NCI-H2081 (cell line): ENCODE results near the gene CLSTN2.

Experiments used
- DNase-seq, 2 experiments: peaks; one replicate each; lab custom pipeline; 2025; lab: John Stamatoyannopoulos, UW

Gene CLSTN2

DNA sequence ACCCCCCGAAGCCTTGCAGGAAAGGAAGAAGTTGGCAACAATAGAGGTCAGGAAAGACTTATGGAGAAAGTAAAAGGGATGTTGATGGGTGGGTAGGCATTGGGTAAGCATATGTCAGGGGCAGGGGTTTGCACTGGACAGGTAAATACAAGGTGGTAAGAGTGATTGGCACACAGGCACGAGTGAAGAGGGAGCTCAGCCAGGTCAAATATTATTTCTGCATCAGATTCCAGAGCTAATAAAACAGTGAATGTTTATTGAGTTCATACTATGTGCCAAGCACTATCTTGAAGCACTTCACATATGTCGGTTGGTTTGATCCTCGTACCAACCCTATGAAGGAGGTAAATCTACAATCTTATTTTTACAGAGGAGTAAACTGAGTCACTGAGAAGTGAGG lies 6.6 kb downstream of the CLSTN2 start:
- no peak for DNase-seq

DNA sequence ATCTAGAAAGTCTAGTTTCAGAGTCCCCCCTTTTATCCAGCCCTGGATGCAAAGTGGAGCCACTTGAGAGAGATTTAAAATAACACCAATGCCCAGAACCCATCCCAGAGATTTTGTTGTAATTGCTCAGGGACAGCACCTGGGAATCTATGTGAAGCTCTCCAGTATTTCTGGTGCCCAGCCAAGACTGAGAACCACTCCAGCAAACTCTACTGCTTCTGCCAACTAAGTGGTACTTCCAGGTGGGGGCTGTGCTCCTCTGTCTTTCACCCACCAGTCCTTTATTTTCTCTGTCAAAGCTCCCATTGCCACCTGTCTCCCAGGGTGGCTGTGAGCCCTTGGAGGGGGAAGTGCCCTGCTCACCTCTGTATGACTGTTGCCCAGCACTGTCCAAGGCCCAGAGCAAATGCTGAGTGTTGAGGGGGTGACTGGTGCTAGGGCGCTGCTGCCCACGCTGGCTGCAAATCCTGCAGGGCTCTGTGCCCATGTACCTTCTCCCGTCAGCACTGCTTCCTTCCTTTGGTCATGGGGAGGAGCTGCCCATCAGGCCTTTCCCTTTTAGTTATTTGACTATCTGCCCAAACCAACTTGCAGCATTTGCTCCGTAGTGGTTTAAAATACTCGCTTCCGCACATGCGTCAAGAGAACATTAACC lies 9.4 kb downstream of the CLSTN2 start:
- DNase-seq: no peak

DNA sequence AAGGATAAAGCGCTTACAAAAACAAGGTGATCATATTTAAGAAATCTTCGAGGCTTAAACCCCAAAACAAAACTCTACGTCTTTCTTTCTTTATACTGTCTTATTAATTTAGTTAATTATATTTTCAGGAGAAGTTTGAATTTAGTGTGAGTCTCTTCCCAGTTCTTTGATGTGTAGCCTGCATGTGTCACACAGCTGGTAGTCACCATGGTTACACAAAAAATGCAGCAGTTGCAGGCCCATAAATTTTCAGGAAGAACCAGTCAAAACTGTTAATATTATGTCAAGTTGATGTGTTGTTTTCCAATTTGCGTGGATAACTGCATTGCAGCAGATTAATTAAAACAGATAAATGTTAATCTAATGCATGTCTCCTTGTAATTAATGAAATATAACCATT lies 10.4 kb downstream of the CLSTN2 start:
- no peak for DNase-seq

DNA sequence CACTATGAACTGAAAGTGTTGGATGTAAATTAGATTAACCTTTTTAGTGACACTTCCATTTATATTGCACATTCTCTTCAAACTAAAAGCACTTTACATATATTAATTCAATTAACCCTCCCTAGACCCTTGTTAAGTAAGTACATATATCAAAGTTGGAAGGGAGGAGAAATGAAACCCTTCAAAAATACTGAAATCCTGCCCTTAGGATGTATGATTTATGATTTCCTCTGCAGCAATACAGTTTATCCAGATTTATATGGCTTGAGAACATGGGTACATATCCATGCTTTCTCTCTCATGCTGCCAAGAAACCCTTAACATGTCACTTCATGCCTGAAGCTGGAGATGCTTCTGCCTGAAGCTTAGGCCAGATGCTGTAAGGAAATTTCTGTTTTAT lies 11.0 kb downstream of the CLSTN2 start:
- DNase-seq: no peak

DNA sequence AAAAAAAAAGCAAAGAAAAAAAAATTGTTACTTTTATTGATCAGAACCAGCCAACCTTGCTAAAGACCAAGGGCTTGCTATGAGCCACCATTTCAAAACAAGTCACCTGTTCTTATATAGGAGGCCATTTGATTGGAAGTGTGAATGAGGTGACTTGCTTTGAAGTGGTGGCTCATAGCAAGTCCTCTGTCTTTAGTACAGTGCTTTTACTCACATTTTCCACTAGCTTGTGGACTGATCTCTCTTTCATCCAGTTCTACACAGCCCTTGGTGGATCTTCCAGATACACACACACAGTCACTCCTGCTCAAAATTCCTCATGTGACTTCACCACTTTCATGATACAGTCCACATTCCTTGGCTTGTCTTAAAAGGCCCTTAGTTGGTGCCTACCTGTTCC lies 13.5 kb downstream of the CLSTN2 start:
- no peak for DNase-seq

DNA sequence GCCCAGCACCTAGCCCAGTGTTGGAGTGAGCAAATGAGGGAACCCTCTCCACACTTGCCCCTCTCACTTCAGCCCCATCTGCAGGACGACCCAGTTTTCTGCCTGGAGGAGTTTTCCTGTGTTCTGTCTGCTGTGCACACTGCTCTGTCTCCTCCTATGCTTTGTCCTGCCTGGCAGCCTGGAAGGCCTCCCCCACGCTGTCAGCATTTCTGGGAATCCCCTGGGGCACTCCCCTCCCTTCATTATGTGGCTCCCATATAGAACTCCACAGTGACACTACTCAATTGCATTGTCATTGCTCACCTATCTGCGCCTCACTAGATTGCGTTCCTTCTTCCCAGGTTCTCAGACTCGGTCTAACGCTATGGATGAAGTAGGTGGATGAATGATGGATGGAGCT lies 13.9 kb downstream of the CLSTN2 start:
- DNase-seq: no peak

DNA sequence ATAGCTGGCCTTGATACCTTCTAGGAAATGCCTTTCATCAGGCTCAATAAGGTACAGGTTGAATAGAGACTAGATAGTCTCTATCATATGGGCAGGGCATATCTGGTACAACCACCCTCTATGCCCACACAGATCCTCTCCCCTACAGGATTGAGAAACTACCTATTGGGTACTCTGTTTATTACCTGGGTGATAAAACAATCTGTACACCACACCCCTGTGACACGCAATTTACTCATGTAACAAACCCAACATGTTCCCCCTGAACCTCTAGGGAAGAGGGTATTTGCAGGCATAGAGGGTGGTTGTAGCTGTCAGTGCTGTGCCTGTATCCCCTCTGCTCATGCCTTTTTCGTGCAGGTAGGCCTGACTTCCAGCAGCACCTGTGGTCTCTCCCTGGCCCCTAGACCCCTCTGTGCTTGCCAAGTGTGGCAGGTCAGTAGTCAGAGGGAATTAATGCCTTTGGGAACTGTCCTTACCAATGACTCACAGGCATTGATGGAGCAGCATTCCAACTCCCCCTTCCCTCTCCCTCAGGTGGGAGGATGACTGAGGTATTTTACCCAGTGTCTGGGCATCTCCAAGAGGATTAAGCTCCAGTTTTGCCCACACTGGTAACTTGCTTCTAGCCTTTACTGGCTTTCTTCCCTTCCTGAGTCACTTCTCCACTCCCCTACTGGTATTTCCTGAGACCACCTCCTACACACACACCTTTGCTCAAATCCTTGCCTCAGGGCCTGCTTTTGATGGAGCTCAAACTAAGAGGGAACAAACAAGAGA lies 18.3 kb downstream of the CLSTN2 start:
- DNase-seq: no peak

DNA sequence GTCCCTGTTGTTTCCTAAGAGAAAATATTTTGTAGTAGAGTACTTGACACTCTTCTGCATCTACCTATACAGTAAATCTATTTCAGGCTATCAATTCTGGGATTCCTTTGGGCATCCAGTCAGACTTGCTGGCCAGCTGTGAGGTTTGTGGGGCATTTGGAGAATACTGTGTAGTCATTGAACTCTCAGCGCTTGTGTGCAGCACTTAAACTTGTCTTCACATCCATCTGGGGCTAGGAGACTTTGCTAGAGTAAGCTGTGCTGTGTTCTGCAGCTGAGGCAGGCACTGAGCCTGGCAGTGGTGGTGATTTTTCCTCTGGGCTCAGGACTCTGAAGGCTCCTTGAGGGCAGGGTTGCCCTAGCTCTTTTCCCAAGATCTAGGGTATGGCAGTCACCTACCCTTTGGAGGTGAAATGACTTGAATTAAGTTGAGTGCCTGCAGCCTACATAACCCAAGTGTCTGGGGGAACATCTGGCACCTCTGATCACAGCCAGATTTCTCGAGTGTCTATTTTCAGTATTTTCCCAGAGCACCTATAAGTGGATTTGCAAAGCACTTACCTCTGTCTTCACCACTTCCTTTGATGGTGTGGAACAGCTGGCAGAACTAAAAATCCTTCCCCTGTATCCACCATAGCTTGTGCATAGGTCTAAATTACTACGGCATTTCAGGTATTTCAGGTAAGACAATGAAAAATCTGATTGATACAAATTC lies 19.3 kb downstream of the CLSTN2 start:
- DNase-seq: no peak

DNA sequence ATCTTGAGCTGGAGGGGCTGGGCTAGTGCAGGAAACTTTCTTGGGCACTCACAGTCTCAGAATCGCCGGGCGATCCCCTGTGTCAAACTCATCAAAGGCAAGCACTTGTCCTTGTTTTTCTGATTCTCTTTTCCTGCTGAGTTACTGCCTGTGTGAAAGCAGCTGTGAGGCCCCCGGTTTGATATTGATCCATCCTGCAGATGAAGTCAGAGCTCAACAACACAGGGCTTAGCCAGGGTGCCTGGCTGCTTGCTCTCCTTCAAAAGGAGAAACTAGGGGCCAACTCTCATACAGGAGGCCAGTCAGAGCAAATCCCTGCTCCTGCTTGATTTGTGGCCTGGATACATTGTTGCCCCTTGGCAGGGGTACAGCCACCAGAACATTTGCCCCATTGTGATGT lies 22.9 kb downstream of the CLSTN2 start:
- DNase-seq: no peak

DNA sequence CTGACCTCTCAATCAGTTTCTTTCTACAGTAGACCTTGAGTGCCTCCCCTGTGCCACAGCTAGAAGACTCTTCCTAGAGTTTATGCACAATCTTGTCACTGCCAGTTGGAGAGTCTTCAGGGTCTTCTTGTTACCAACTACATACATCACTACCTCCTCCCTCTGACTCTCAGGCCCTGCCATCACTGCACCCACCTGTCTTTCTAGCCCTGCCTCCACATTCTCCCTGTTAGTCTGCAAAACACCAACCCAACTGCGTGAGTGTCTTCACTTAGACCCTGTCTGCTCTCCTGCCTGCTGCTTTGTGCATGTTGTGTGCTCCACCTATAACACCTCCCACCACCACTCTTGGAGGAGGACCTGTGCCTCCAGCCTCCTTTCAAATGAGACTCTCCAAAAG lies 34.4 kb downstream of the CLSTN2 start:
- no peak for DNase-seq

DNA sequence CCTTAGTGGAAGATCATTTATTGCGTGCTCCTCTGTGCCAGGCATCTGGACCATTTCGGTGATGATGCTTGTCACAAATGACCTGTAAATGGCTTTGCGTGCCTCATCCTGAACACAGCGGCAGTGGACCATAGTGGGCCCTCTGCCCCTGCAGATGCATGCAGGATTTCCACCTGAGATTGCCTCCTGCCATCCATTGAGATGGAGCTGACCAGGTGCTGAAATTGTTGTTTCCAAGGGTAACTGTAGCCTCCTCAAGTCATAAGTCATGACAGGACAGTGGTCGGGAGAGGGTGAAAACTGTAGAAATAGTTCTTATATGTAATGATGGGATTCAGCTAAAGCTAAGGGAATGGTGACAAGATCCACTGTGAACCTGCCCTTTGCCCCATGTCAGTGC lies 35.5 kb downstream of the CLSTN2 start:
- DNase-seq: no peak

DNA sequence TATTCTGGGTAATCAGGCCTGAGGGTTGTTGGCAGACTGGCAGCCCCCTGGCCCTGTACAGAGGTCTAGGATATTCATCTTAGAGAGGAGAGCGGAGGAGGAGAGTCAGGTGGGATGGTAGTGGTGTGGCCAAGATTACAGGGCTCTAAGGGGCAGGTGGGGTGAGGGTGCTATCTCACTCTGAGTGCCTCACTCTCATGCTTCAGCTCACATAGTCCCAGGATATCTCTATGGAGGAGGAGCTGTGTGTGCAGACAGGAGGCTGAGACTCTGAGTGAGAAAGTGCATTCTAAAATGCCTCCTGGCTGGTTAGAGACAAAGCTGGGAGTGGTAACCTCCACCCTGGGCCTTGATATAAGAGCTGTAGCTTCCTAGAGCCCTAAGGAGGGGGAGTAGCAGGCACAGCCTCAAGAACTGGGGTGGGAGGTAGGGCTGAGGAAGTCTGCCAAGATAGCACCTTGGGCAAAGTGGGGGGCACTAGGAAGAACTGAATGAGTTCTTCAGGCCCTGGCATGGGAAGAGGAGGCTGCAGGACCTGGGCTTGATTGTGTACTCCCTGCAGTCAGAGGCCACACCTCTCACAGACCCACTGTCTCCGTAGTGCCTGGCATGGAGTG lies 39.9 kb downstream of the CLSTN2 start:
- no peak for DNase-seq

DNA sequence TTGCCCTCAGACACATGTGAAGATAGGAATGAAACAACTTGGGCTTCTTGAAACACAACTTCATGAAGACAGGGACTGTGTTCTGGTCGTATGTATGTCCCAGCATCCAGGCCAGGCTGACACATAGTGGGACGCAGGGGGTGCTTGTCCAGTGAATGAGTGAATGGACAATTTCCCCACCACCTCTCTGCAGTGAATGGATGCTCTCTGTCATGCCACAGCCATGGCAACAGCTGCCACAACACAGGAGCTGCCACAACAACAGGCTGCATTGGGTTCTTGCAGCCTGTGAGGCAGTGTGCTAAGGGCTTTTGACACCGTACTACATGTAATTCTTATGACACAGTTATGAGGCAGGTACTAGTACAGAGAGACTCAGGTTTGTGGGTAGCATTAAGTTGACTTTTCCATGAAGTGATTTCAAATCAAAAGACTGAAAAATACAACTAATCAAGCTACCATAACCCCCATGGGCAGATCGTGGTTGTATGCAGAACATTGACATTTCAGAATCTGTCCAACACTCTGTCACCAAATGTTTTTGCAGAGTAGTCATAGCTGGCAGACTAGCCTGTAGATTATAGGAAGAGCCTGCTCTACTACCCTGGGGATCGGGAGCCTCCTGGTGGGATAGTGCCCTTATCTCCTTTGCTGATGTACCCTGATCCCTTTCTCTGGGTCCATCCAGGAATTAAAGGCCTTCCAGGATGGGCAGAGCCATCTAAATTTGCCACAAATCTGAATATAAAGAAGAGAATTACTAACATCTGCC lies 40.8 kb downstream of the CLSTN2 start:
- DNase-seq: no peak

DNA sequence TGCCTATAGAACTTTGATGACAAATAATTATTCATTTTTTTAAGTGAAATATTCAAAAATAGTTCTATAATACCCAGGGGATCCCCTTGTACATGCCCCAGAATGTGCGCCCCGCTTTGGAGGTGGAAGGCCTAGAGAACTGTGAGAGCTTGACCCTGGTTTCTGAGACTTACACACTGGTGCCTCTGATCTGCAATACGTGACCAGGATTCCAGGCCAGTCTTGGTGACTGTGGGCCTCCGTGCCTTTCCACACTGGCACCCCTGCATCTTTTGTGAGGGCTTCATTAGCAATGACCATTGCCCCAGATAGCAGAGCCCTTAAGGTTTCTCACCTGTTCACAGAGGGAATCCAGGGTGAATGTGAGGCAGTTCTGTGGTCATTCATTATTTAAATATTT lies 44.0 kb downstream of the CLSTN2 start:
- DNase-seq: no peak

DNA sequence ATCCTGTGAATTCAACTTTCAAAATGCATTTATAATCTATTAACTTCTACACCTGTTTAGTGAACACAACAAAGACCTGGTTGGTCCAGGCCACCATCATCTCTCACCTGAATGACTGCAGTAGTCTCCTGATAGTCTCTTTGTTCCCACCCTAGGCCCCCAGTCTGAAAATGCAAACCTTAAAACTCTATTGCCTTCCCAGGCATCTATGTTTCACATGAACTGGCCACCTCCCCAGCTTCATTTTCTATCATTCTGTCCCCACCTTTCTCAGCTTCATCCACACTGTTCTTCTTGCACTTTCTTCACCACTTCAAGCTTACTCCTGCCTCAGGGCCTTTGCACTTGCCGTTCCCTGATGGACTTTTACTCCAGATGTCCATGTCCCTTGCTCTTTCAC lies 45.0 kb downstream of the CLSTN2 start:
- no peak for DNase-seq

DNA sequence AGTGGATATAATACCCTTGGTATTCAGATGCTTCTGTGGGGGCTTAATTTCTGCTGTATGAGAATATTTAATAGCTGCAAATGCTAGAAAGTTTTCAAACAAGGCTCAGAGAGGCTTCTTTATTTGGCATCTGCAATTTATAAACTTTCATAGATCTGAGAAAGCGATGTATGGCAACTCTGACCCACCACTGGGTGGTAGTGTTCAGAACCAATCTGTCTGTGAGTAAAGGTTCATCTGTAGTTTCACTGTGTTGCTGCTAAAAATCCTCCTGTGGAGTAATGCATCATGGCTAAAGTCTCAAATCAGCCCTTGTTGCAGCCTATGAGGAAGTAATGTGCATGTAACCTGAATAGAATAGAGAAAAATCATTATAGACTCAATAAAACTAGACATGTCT lies 47.4 kb downstream of the CLSTN2 start:
- DNase-seq: peak; percentile 16 to 45

DNA sequence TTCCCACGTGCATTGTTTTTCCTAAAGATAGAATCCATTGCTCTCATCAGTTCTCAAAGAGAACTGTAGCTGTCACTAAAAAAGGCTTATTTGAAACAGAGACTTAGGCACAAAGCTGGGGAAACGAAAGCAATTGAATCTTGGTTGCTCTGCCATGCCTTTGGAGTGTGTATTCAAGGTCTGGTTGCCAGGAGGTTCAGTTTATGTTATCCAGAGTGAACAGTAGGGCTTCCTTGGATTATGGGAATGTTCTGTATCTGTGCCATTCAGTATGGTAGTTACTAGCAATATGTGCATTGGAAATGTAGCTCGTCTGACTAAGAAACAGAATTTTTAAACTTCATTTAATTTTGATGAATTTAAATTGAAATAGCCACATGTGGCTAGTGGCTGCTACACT lies 50.6 kb downstream of the CLSTN2 start:
- DNase-seq: no peak

DNA sequence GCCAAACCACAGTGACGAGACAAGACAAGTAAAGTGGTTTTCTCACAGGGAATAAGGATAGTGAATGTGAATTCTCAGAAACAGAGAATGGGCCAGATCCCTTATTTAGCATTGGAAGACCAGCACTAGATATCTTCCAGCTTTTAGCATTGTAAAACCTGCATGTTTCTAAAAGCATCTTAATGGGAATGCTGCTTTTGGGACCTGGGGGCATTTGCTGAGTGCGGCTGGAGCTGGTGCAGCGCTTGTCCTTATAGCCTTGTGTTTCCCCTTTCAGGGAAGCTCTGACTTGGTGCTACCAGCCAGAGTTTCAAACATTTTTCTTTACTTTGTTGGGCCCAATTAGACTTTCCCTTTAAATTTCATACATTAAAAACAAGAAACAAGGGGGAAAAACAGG lies 52.9 kb downstream of the CLSTN2 start:
- no peak for DNase-seq

DNA sequence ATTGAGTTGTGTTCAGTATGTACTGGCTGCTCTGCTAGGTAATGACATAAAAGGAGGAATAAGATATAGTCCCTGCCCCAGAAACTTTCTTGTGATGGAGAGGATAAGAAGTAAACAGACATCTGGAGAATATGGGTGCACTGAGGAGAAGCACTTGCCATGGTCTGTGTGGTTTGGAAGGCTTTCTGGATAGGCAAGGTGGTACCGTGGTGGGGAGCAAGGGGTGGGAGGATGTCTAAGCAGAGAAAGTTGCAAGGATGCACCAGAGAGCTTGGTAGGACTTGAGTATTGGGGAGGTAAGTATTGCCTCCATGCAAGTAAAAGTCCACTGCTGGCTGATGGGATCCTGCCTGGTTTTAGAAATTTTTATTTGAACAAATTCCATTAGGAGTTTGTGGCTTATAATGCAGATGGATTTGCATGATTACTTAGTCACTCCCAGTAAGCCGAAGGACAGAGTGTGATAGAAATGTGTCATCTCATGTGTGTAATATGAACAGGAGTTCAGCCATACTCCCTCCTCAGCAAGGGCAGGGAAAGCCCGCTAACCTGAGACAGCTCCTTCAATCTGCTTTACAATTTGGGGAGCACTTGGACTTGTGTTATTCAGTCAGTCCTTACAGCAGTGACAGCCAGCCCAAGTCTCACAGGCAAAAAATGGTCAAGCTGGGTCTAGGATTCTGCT lies 53.6 kb downstream of the CLSTN2 start:
- no peak for DNase-seq

DNA sequence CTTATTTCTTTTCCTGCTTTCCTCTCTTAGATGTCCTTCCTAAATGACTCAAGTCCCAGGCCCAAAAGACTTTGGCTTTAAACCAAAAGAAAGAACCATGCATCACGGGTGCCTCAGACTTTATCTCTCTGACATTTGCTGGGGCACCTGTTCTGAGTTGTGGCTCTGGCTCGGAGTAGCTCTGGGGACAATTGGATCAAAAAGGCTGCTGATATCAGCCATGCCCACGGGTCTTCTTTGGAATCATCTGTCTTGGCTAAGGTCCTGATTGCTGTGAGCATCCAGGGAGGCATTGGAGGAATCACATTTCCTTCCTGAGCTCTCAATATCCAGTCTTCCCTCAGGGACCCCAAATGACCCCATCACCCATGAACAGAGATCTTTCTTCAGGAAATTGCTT lies 59.9 kb downstream of the CLSTN2 start:
- DNase-seq: no peak

DNA sequence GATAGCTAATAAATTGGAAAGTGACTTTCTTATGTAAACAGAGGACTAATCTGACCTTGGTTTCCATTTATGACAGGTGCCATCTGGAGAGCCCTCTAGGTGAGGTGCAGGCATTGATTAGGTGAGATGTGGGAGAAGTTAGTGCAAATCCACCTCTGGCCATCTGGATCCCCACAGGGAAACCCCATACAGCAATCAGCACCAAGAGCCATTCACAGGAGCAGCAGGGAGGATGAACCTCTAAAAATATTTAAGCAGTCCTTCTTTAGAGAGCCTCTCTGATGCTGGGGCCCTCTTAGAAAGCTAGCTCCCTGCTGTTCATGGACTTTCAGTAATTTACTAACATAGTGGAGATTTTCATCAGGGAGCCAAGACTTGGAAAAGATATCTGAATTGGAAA lies 69.3 kb downstream of the CLSTN2 start:
- no peak for DNase-seq

DNA sequence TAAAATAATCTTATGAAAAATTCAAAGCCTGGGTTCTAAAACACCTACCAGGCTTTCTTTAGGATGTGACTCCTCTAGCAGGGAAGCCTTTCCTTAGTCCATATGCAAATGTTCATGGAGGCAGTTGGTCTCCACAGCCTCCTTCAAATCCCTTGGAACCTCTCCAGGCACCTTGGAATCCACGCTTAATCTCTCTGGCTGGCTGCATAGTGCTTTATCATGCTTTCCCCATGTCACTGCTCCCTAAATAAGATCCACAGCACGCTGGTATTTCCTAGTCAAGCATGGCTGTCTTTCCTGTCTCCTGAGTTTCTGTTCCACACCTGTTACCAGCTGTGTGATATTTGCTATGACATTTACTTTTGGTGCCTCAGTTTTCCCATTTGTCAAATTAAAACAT lies 71.3 kb downstream of the CLSTN2 start:
- DNase-seq: no peak
